ENCODE data around the gene LFNG. TPM values are rescaled to one million over a fixed set of nuclear protein-coding genes. Genes with fewer than 3 reads are reported as not detected.
A peak's percentile ranks its signal among the peaks of the same experiment; 100 is the strongest.

The LFNG gene
- total and polyA plus RNA-seq, 12 donors, result 2.4 to 11.8 (median 9.0) TPM

GRCh38 chr7:2471396-2471795 lies 48.2 kb upstream of the LFNG start:
- Histone ChIP-seq H3K27me3 (peaks cover 0 to 19% (median 0%) of the 10 kb centered on the region in 7 donors), H3K27ac (peak overlapping the region in 6 of 10 donors; percentile 29 to 75 (median 37)), H3K4me3 (no peak overlapping the region), H3K36me3 (no peaks in the 10 kb centered on the region), H3K4me1 (peaks cover 5 to 28% (median 10%) of the 10 kb centered on the region in 9 donors), H3K9me3 (no peaks in the 10 kb centered on the region)
- 21 to 23% methylated on average over 17 of the region's 17 CpGs for WGBS, 2 donors
- intact Hi-C loops (cut with DNase I), result loop anchor here in 7 of 10 donors (5.0 to 10.0 kb wide), 6 partner anchors 51 to 887 kb away; partner anchors contain the start of genes BRAT1 (in 4 of the 7), IQCE (in 4 of the 7) and AMZ1 (in 2 of the 7)
- peak; percentile 47 to 81 (median 72) for ATAC-seq
- DNase-seq, result peak; percentile 63 to 77
- TF ChIP-seq CTCF (IDR thresholded peaks at IDR 0.05), result no peak

- intact Hi-C loops (cut with DNase I), result loop anchor here in 7 of 10 donors (5.0 to 10.0 kb wide), 6 partner anchors 50 to 888 kb away; partner anchors contain the start of genes BRAT1 (in 4 of the 7), IQCE (in 4 of the 7) and AMZ1 (in 2 of the 7)
- DNase-seq (no peak), ATAC-seq (no peak)
- Histone ChIP-seq H3K36me3 (no peaks in the 10 kb centered on the region), H3K4me1 (peaks cover 9 to 37% (median 18%) of the 10 kb centered on the region in 9 donors), H3K27me3 (peaks cover 0 to 25% (median 5%) of the 10 kb centered on the region in 7 donors), H3K27ac (no peak overlapping the region), H3K9me3 (no peaks in the 10 kb centered on the region), H3K4me3 (no peak overlapping the region)
- no peak for TF ChIP-seq CTCF (IDR thresholded peaks at IDR 0.05)
- WGBS, 2 donors, result 86 to 95% methylated on average over 5 of the region's 6 CpGs
Measured at GRCh38 chr7:2472739-2473138, 46.8 kb upstream of the LFNG start.

- H3K9me3 ChIP-seq, result no peaks in the 10 kb centered on the region
- H3K36me3 ChIP-seq, result no peaks in the 10 kb centered on the region
- DNase-seq (no peak), ATAC-seq (no peak)
- H3K27me3 ChIP-seq, result peaks cover 0 to 27% (median 5%) of the 10 kb centered on the region in 7 donors
- 76 to 84% methylated on average over 12 of the region's 12 CpGs for WGBS, 2 donors
- H3K27ac ChIP-seq, result no peak overlapping the region
- no peak overlapping the region for H3K4me3 ChIP-seq
- intact Hi-C loops (cut with DNase I), result loop anchor here in 7 of 10 donors (5.0 to 10.0 kb wide), 6 partner anchors 49 to 889 kb away; partner anchors contain the start of genes BRAT1 (in 4 of the 7), IQCE (in 4 of the 7) and AMZ1 (in 2 of the 7)
- TF ChIP-seq CTCF (IDR thresholded peaks at IDR 0.05), result no peak
- peaks cover 18 to 44% (median 27%) of the 10 kb centered on the region in 9 donors for H3K4me1 ChIP-seq
Measured at GRCh38 chr7:2473496-2474180, 45.9 kb upstream of the LFNG start.

- WGBS, 2 donors, result 76 to 84% methylated on average over 15 of the region's 15 CpGs
- no peaks in the 10 kb centered on the region for H3K36me3 ChIP-seq
- H3K27me3 ChIP-seq, result peaks cover 0 to 29% (median 5%) of the 10 kb centered on the region in 7 donors
- H3K4me1 ChIP-seq, result peaks cover 19 to 46% (median 33%) of the 10 kb centered on the region in 9 donors
- intact Hi-C loops (cut with DNase I), result loop anchor here in 7 of 10 donors (5.0 to 10.0 kb wide), 6 partner anchors 48 to 889 kb away; partner anchors contain the start of genes BRAT1 (in 4 of the 7), IQCE (in 4 of the 7) and AMZ1 (in 2 of the 7)
- ATAC-seq (no peak), DNase-seq (no peak)
- TF ChIP-seq CTCF (IDR thresholded peaks at IDR 0.05), result no peak
- no peaks in the 10 kb centered on the region for H3K9me3 ChIP-seq
- no peak overlapping the region for H3K27ac ChIP-seq
- H3K4me3 ChIP-seq, result no peak overlapping the region
Measured at GRCh38 chr7:2474224-2474623, 45.4 kb upstream of the LFNG start.

Measured in heart right ventricle (tissue), 16 donors.